Eye (tissue), 1 donor: ENCODE results near the gene UBAP2L.
"Not testable (repeated sequence)": the region's sequence is repeated elsewhere in the genome, so short reads cannot be mapped to it uniquely, and the experiment has no call there.

Experiments
- DNase-seq: peaks from one replicate; pipeline ENCODE4 v3.0.0-alpha.2; 2015

The UBAP2L gene

GRCh38 chr1:154312229-154313065 is 91.7 kb downstream of the UBAP2L start:
- DNase-seq, result not testable (repeated sequence)

- DNase-seq, result no peak
Measured at GRCh38 chr1:154313066-154313356, 92.3 kb downstream of the UBAP2L start.

DNA sequence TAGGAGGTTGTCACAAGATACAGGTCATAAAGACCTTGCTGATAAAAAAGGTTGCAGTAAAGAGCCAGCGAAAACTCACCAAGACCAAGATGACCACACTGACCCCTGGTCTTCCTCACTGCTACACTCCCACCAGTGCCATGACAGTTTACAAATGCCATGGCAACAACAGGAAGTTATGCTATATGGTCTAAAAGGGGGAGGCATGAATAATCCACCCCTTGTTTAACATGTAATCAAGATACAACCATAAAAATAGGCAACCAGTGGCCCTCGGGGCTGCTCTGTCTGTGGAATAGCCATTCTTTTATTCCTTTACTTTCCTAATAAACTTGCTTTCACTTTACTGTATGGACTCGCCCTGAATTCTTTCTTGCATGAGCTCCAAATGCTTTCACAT is 93.5 kb downstream of the UBAP2L start:
- not testable (repeated sequence) for DNase-seq

GRCh38 chr1:154316704-154317103 is 95.9 kb downstream of the UBAP2L start:
- no peak for DNase-seq

GRCh38 chr1:154318386-154318785 is 97.6 kb downstream of the UBAP2L start:
- DNase-seq, result no peak
